Activated T-cell treated with anti-CD3 and anti-CD28 coated beads, Interleukin-2, amount 50 U/mL, for 4 hours (primary cell): ENCODE results near the gene MIDN. TPM values are rescaled to one million over a fixed set of nuclear protein-coding genes. Genes with fewer than 3 reads are reported as not detected.
A peak's percentile ranks its signal among the peaks of the same experiment; 100 is the strongest.
"Not testable (repeated sequence)": the region's sequence is repeated elsewhere in the genome, so short reads cannot be mapped to it uniquely, and the experiment has no call there.

Experiments
- ATAC-seq, 2 donors: fragments of 200-7000 bp; cut with Tn5 transposase; one replicate each; pipeline ENCODE4 v1.10.0; 2021
- DNase-seq: peaks from one replicate; pipeline ENCODE4 v3.0.0-alpha.2; 2020
- H3K27me3 Mint-ChIP-seq: one replicate; pipeline ENCODE4 v1.8.0; 2021; ENCODE audit warnings: low read depth, mixed read lengths
- H3K36me3 Mint-ChIP-seq: one replicate; pipeline ENCODE4 v1.8.0; 2022; ENCODE audit warnings: mixed read lengths; ENCODE audit not compliant: insufficient read depth
- H3K4me1 Mint-ChIP-seq: one replicate; pipeline ENCODE4 v1.8.0; 2021; ENCODE audit warnings: low read depth, mixed read lengths
- H3K4me3 Mint-ChIP-seq: one replicate; pipeline ENCODE4 v1.8.0; 2021; ENCODE audit warnings: mild to moderate bottlenecking, moderate library complexity, mixed read lengths
- H3K9me3 Mint-ChIP-seq: one replicate; pipeline ENCODE4 v1.8.0; 2021; ENCODE audit warnings: mixed read lengths
- total RNA-seq, 3 donors: library from RNA; stranded (reverse); gene quantifications; one replicate each; pipeline ENCODE4 v1.2.1, GENCODE V29; 2021

Gene MIDN
- total RNA-seq, 3 donors from 2014 or later, result 63.2 to 70.0 (median 68.7) TPM

DNA sequence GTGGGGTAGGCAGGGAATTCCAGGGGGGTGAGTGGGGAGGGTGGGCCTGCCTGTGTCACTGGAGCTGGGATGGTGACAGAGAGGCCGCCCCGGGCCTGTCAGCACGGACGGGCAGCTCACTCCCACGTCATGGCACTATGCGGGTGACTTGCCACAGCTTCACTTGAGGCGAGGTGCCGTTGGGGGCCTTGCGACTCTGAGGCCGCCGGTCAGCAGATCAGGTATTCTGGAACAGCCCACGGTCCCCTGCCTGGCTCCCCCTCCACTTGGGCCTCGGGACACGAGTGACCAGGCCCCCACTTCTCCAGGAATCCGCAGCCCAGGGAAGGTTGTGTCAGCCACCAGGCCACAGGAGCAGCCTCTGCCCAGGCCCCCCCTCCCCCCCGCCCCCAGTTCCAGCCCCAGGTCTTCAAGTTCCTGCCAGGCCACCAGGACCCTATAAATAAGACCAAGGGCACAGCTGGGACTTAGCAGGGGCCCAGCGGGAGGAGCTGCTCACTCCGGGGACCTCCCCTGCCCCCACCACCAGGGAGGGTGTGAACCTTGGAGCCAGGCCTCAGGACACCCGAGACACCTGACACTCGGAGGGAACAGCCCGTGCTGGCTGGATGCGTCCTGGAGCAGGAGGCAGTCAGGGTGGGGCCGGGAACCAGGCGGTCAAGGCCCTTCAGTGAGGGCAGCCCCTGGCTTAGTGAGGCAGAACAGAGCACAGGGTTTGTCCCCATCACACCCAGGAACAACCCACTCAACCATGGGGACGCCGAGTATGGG, 2.7 kb upstream of the MIDN start:
- Mint-ChIP-seq H3K27me3 (no peaks in the 10 kb centered on the region), H3K36me3 (no peaks in the 10 kb centered on the region), H3K4me1 (peaks cover 24% of the 10 kb centered on the region), H3K9me3 (no peaks in the 10 kb centered on the region), H3K4me3 (no peak overlapping the region)
- ATAC-seq (no peak), DNase-seq (no peak)

DNA sequence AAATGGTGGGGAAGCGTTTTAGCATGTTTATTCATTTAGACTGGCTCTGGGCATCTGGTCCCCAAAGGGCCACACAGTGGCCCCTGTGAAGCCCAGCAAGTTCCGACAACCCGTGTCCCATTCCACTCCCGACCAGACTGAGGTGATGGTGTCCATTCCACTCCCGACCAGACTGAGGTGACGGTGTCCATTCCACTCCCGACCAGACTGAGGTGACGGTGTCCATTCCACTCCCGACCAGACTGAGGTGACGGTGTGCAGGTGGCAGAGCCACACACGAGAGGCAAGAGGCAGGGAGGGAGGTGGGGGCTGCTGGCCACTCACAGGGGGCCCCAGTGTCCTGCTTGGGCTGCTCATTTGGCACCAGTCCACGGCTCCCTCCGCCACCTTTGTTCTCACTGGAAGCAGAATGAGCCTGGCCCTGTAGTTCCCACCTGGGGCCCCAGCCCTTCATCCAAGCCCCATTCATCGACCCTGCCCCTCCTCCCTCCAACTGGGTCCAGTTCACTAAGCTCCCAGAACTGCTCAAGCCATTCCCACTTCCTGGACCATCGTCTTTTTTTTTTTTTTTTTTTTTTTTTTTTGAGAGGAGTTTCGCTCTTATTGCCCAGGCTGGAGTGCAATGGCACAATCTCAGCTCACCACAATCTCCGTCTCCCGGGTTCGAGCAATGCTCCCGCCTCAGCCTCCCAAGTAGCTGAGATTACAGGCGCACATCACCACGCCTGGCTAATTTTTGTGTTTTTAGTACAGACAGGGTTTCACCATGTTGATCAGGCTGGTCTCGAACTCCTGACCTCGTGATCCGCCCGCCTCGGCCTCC, 1.9 kb upstream of the MIDN start:
- not testable (repeated sequence) for ATAC-seq, H3K36me3 Mint-ChIP-seq, DNase-seq, H3K9me3 Mint-ChIP-seq, H3K4me3 Mint-ChIP-seq, H3K27me3 Mint-ChIP-seq
- peaks cover 19% of the 10 kb centered on the region for H3K4me1 Mint-ChIP-seq

DNA sequence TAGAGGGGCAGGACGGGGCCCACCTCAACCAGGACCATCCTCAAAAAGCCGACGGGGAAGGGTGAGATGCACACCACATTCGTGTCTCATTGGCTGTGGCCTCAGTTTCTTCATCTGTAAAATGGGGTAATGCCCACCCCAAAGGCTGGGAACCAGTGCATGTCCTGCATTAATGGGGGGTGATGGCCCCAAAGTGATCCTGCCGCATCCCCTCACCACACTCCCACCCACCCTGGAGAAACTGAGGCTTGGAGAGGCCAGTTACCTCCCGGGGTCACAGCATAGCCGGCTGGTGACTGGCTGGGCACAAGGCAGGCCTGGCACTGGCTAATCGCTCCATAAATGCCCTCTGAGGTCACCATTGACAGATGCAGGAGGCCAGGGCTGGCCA, 640 bp upstream of the MIDN start:
- H3K9me3 Mint-ChIP-seq, result no peaks in the 10 kb centered on the region
- H3K4me1 Mint-ChIP-seq, result peaks cover 15% of the 10 kb centered on the region
- peaks cover 5% of the 10 kb centered on the region for H3K36me3 Mint-ChIP-seq

DNA sequence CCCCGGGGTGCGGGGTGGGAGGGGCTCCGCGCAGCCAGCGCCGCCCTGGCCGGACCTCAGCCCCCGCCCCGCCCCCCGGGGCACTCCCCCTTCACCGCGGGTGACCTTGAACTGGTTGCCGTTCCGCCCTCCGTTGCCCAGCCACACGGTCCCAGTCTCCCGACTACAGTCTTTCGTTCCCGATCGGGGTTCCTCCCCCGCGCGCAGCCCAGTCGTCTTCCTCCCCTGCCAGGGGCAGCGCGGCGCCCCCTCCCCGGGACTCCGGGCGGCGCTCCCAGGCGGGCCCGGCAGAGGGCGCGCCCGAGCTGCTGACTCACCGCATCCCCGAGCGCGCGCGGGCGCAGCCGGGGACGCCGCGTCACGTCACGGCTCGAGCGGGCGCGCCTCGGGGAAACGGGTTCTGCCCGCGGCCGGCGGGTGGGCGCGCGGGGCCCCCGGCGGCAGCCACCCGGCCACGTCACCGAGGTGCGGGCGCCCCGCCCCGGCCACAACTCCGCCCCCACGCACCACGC, 459 bp downstream of the MIDN start:
- H3K36me3 Mint-ChIP-seq, result peaks cover 5% of the 10 kb centered on the region
- DNase-seq (peak; percentile 85), ATAC-seq (peak; percentile 39 to 41)
- peak overlapping the region; percentile 74 for H3K4me3 Mint-ChIP-seq
- H3K27me3 Mint-ChIP-seq, result no peaks in the 10 kb centered on the region
- peaks cover 16% of the 10 kb centered on the region for H3K4me1 Mint-ChIP-seq
- H3K9me3 Mint-ChIP-seq, result no peaks in the 10 kb centered on the region

More for the DNA sequence above, 640 bp upstream of the MIDN start:
- ATAC-seq (no peak), DNase-seq (no peak)
- Mint-ChIP-seq H3K27me3 (no peaks in the 10 kb centered on the region), H3K4me3 (peak overlapping the region; percentile 29)

DNA sequence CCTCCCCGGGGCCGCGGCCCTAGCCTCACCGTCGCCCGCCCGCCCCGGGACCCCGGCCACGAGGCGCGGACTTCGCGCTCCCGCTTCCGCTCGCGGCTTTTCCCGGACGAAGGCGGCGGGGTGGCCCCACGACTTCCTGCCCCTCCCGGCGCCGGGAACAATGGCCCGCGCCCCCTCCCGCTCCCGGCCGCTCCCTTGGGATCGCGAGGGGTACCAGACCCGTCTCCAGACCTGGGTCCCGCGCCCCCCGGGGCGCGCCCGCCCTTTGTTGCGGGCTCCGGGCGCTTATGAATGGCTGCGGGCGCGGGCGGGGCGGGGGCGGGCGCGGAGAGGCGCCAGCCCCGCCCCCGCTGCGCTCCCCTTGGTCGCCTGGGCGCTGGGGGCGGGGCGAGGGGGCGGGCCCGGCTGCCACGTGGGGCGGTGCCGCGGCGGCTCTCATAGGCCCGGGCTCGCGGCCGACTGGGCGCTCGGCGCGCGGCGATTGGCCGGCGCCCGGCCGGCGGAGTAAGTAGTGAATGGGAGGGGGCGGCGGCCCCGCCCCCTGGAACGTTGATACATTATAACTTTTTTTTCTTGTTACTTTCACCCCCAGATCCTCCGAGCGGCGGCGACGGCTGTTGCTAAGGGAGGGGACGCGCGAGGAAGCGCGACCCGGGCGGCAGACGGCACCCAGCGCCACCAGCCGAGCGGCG, 1.1 kb downstream of the MIDN start:
- H3K27me3 Mint-ChIP-seq, result no peaks in the 10 kb centered on the region
- H3K9me3 Mint-ChIP-seq, result no peaks in the 10 kb centered on the region
- peaks cover 16% of the 10 kb centered on the region for H3K4me1 Mint-ChIP-seq
- ATAC-seq (peak; percentile 64), DNase-seq (peak; percentile 93)
- peak overlapping the region; percentile 79 for H3K4me3 Mint-ChIP-seq
- H3K36me3 Mint-ChIP-seq, result peaks cover 5% of the 10 kb centered on the region

DNA sequence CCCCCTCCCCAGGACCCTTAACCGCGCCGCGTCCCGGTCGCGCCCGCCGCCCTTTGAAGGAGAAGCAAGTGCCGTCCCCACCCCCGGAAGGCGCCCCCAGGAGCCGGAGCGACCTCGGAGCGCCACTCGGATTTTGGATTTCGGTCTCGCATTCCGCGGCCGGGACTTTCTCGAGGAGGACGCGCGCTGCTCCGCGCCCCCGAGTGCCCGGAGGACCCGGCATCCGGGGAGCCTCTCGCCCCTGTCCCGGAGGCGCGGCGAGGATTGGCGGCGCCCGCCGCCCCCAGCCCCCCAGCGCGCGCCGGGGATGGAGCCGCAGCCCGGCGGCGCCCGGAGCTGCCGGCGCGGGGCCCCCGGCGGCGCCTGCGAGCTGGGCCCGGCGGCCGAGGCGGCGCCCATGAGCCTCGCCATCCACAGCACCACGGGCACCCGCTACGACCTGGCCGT, 1.6 kb downstream of the MIDN start:
- H3K27me3 Mint-ChIP-seq, result no peaks in the 10 kb centered on the region
- H3K36me3 Mint-ChIP-seq, result peaks cover 11% of the 10 kb centered on the region
- H3K9me3 Mint-ChIP-seq, result no peaks in the 10 kb centered on the region
- DNase-seq, result no peak
- H3K4me3 Mint-ChIP-seq, result peak overlapping the region; percentile 79
- no peak for ATAC-seq
- peaks cover 18% of the 10 kb centered on the region for H3K4me1 Mint-ChIP-seq

DNA sequence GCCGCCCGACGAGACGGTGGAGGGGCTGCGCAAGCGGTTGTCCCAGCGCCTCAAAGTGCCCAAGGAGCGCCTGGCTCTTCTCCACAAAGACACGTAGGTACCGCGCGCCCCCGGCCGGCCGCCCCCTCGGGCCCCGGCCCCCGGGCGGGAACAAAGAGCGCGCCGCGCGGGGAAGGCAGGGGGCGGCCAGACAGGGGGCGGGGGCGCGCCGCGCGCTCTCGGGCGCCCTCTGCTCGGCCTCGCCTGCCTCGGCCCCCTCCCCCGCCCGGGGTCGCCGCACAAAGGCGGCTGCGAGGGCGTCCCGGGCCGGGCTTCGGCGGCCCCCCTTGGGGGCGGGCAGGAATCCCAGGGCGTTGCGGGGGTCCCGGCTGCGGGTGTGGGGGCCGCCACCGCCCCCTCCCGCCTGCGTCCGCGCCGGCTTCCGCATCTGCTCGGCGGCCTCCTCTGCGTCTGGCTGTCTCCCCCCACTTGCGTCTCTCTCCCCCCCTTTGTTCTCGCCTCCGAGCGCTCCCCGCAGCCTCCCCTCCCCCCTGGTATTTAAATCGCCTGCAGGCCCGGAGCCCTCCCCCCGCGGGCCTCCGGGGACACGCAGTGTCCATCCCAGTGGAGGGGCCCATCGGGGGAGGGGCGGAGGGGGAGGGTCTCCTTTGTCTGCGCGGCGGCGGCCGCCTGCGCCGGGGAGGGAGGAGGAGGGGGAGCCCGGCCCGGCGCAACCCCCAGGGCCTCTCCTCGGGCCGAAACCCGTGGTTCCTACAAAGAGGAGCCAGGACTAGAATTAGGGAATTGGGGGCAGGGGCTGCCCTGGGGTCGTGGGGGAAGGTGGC, 2.3 kb downstream of the MIDN start:
- DNase-seq, result peak; percentile 48
- no peaks in the 10 kb centered on the region for H3K9me3 Mint-ChIP-seq
- H3K4me1 Mint-ChIP-seq, result peaks cover 21% of the 10 kb centered on the region
- H3K4me3 Mint-ChIP-seq, result peak overlapping the region; percentile 90
- H3K27me3 Mint-ChIP-seq, result no peaks in the 10 kb centered on the region
- ATAC-seq, result no peak
- peaks cover 14% of the 10 kb centered on the region for H3K36me3 Mint-ChIP-seq

DNA sequence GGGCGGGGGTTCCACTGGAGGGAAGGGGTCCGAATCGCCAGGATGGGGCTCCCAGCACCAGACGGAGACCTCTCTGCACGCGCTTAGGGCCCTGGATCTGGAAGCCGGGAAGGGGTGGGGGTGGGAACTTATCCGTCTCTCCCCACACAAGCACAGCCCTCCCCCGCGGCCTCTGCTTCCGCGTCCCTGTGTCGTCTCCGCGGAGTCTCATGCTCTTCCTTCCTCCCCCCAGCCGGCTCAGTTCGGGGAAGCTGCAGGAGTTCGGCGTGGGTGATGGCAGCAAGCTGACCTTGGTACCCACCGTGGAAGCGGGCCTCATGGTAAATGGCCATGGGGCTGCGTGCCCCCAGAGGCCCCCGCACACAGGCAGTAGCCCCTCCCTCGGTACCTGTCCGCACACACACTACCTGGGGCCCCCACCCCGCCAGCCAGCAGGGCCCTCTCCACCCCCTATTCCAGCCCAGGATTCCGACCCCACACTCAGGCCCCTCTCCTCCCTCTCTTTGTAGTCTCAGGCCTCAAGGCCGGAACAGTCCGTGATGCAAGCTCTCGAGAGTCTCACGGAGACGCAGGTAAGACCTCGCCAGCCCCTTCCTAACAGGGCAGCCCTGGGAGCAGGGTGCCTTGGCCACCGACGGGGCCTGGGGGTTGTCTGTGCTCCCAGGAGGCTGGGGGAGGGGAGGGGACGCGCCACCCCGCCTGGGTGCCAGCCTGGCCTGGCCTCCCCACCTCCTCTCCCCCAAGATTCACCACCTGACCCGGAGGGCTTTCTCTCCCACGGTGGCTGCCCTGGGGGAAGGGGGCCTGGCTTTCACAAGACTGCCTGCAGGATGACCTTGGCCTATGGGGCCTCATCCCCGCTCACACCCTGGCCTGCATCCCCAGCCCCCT, 3.2 kb downstream of the MIDN start:
- H3K4me1 Mint-ChIP-seq, result peaks cover 20% of the 10 kb centered on the region
- H3K4me3 Mint-ChIP-seq, result peak overlapping the region; percentile 90
- DNase-seq, result peak; percentile 58
- peaks cover 14% of the 10 kb centered on the region for H3K36me3 Mint-ChIP-seq
- ATAC-seq, result no peak
- no peaks in the 10 kb centered on the region for H3K27me3 Mint-ChIP-seq
- no peaks in the 10 kb centered on the region for H3K9me3 Mint-ChIP-seq

DNA sequence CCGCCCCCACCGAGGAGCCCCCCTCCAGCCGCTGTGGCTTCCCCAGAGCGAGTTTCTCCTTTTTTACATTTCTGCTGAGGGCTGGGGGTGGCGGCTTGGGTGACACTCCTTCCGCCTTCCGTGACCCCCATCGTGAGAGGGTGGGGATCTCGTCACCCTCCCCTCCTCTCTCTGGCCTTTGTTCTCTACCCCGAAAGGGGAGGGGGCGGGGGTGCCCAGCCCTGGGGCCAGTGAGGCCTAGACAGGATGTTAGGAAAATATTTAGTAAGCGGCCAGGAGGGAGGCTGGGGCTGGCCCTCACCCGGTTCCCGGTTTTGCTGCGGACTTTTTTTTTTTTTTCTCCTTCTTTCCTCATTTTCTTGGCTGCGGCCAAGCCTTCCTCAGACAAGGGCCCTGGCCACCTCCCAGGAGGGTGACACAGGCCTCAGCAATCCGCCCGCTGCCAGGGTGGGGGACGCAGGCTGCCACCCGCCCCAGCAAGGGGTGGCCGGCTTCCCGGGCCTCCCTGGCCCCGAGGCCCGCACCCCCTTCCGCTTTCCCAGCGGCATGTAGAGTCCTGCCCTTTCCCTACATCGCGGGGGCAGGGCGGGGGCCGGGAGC, 3.9 kb downstream of the MIDN start:
- no peaks in the 10 kb centered on the region for H3K27me3 Mint-ChIP-seq
- ATAC-seq (no peak), DNase-seq (peak; percentile 50)
- peaks cover 15% of the 10 kb centered on the region for H3K36me3 Mint-ChIP-seq
- H3K4me1 Mint-ChIP-seq, result peaks cover 21% of the 10 kb centered on the region
- no peaks in the 10 kb centered on the region for H3K9me3 Mint-ChIP-seq
- peak overlapping the region; percentile 90 for H3K4me3 Mint-ChIP-seq

DNA sequence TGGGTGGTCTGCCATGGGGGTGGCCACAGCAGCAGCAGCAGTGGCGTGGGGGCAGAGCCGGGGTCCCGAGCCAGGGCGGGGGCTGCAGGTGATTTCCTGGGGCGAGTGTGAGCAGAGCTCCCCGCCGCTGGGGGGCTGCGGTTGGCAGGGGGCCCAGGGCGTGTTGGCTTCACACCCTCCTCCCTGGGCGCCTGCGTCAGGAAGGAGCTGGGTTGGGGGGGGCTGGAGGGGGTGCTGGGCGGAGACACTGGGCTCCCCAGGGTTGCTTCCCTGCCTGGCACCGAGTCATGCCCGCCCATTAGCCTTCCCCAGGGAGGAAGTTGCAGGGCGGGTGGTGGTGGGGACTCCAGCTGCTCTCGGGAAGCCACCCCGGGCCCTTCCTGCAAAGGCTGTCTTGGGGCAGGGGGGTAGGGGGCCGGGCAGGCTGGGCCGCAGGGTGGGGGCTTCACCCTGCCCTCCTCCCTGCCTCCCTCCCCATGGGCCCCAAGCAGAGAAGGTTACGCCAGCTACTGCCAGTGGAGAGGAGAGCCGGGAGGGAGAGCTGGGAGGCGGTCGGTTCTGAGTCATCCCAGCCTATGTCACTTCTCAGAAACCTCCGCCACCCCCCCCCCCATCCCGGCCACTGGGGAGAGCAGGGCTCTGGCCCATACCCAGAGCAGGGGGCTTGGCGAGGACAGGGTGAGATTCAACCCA, 4.6 kb downstream of the MIDN start:
- H3K27me3 Mint-ChIP-seq, result no peaks in the 10 kb centered on the region
- peaks cover 19% of the 10 kb centered on the region for H3K36me3 Mint-ChIP-seq
- H3K4me1 Mint-ChIP-seq, result peaks cover 27% of the 10 kb centered on the region
- no peaks in the 10 kb centered on the region for H3K9me3 Mint-ChIP-seq
- H3K4me3 Mint-ChIP-seq, result peak overlapping the region; percentile 90
- DNase-seq (peak; percentile 68), ATAC-seq (peak; percentile 13 to 19)

DNA sequence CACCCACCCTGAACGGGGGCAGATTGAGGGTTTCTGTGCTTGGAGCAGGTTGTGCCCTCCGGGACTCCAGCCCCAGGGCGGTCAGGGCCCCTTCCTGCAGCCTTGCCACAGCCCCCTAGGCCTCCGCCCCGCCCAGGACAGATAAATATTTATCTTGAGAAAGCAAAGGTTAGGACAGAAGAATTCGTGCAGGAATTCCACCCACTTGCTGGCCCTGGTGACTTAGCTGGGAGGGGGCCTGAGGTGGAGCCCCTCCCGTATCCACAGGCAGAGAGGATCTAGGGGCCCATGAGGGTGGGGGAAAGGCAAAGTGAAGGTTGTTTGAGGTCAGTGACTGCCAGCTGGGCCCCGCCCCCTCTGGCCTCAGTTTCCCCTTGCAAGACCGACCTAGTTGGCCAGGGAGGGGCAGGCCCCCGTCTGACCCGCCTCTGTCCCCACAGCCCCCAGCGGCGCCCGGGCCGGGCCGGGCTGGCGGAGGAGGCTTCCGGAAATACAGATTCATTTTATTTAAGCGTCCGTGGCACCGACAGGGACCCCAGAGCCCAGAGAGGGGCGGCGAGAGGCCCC, 5.2 kb downstream of the MIDN start:
- peaks cover 19% of the 10 kb centered on the region for H3K36me3 Mint-ChIP-seq
- no peak for DNase-seq
- H3K9me3 Mint-ChIP-seq, result no peaks in the 10 kb centered on the region
- ATAC-seq, result no peak
- H3K4me3 Mint-ChIP-seq, result peak overlapping the region; percentile 67
- H3K4me1 Mint-ChIP-seq, result peaks cover 33% of the 10 kb centered on the region
- no peaks in the 10 kb centered on the region for H3K27me3 Mint-ChIP-seq

DNA sequence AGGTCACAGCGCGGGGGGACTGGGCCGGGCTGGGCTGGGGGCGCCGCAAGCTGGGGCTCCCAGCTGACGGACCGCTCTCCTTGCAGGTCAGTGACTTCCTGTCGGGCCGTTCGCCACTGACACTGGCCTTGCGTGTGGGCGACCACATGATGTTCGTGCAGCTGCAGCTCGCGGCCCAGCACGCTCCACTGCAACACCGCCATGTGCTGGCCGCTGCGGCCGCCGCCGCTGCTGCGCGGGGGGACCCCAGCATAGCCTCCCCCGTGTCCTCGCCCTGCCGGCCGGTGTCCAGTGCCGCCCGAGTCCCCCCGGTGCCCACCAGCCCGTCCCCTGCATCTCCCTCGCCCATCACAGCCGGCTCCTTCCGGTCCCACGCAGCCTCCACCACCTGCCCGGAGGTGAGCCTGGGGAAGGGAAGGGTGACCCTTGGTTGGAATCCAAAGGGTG, 5.7 kb downstream of the MIDN start:
- no peak for ATAC-seq
- Mint-ChIP-seq H3K36me3 (peaks cover 19% of the 10 kb centered on the region), H3K27me3 (no peaks in the 10 kb centered on the region), H3K4me3 (peak overlapping the region; percentile 35), H3K4me1 (peaks cover 38% of the 10 kb centered on the region), H3K9me3 (no peaks in the 10 kb centered on the region)
- DNase-seq, result no peak
